ENCODE data around the gene SALL1. TPM values are rescaled to one million over a fixed set of nuclear protein-coding genes. Genes with fewer than 3 reads are reported as not detected.

The SALL1 gene
- polyA plus RNA-seq, 1 donor (not counting 4 experiments of a cell fraction or from before 2014, with no cell fraction given): not detected

DNA sequence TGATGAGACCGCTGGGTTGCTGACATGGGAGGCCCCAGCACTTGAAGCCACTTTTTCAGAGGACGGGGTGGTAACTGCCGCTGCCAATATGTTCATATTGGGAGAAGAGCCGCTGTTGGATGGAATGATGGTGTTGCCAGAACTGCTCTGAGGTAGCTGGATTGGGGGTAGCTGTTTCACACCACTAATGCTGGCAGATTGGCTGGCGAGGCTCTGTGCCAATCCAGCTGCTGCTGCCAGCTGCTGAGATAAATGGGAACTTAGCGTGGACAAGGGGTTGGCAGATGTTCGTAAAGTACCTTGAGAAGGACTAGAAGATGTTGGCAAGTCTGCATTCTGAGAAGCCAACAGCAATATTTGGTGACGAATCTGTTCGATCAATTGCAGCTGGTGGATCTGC is 10.0 kb downstream of the SALL1 start:
- no peaks in the 10 kb centered on the region for H3K36me3 ChIP-seq (ENCODE audit: control insufficient read depth in 2 of 2, extremely low read depth in 1 of 2, insufficient read depth in 2 of 2, low read length in 2 of 2)
- H3K9me1 ChIP-seq (ENCODE audit: control insufficient read depth, extremely low read depth, insufficient read depth, low read length): no peaks in the 10 kb centered on the region
- no peaks in the 10 kb centered on the region for H3K4me1 ChIP-seq (ENCODE audit: control insufficient read depth, extremely low read depth, insufficient read depth, low read length)
- FAIRE-seq (no peak), DNase-seq (ENCODE audit: low read depth, low spot score) (no peak)
- dilution Hi-C loops (cut with MboI; ENCODE audit: extremely low pct_ligation_motif_present, low sequenced_read_pairs): no loop called here
- H4K20me1 ChIP-seq (ENCODE audit: control insufficient read depth, extremely low read depth, insufficient read depth, low read length): no peaks in the 10 kb centered on the region
- H3K27ac ChIP-seq (ENCODE audit: control insufficient read depth, insufficient read depth, low read length): no peak overlapping the region
- H3K9me3 ChIP-seq (ENCODE audit: control insufficient read depth, low read depth, low read length): no peaks in the 10 kb centered on the region
- H3K79me2 ChIP-seq (ENCODE audit: control insufficient read depth, insufficient read depth, low read length): no peaks in the 10 kb centered on the region
- no peak overlapping the region for H3K4me3 ChIP-seq (ENCODE audit: control insufficient read depth in 2 of 3, extremely low read depth in 1 of 3, insufficient read depth in 2 of 3, low read depth in 1 of 3, low read length in 3 of 3)
- H3K4me2 ChIP-seq (ENCODE audit: control insufficient read depth, extremely low read depth, insufficient read depth, low read depth, low read length): no peak overlapping the region
- H2AFZ ChIP-seq (ENCODE audit: control insufficient read depth, low read length): no peak overlapping the region
- peaks cover 3% of the 10 kb centered on the region for H3K27me3 ChIP-seq (ENCODE audit: control insufficient read depth, extremely low read depth, insufficient read depth, low read length)
- TF ChIP-seq, protein P1, sequence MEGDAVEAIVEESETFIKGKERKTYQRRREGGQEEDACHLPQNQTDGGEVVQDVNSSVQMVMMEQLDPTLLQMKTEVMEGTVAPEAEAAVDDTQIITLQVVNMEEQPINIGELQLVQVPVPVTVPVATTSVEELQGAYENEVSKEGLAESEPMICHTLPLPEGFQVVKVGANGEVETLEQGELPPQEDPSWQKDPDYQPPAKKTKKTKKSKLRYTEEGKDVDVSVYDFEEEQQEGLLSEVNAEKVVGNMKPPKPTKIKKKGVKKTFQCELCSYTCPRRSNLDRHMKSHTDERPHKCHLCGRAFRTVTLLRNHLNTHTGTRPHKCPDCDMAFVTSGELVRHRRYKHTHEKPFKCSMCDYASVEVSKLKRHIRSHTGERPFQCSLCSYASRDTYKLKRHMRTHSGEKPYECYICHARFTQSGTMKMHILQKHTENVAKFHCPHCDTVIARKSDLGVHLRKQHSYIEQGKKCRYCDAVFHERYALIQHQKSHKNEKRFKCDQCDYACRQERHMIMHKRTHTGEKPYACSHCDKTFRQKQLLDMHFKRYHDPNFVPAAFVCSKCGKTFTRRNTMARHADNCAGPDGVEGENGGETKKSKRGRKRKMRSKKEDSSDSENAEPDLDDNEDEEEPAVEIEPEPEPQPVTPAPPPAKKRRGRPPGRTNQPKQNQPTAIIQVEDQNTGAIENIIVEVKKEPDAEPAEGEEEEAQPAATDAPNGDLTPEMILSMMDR (optimal IDR thresholded peaks at IDR 0.05 in 1 of 3, IDR thresholded peaks at IDR 0.05 in 1 of 3, conservative IDR thresholded peaks at IDR 0.05 in 1 of 3; ENCODE audit: extremely low read depth in 1 of 3, insufficient read depth in 2 of 3, low read length in 3 of 3): no peak
- no peak for TF ChIP-seq EZH2 (IDR thresholded peaks at IDR 0.05; ENCODE audit: low read length)
- no peak overlapping the region for H3K9ac ChIP-seq (ENCODE audit: control insufficient read depth, extremely low read depth, insufficient read depth, low read length)

DNA sequence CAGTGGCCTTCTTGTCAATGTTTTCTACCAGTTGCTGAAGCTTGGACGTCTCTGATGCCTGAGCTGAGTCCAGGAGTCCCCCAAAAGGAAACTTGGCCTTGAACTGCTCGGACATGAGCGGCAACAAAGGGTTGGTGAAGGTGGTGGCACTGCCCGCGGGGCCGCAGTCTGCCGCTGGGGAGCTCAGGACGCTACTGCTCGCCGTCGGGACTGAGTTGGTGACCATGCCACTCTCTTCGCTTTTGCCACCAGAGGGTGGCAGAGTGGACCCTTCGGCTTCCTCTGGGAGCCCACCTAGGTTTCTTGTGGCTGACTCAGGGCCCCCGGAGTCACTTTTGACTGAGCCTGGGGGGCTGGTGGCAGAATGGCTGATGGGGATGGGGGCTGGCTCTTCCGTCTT is 11.0 kb downstream of the SALL1 start:
- H3K9ac ChIP-seq (ENCODE audit: control insufficient read depth, extremely low read depth, insufficient read depth, low read length): no peak overlapping the region
- H3K4me3 ChIP-seq (ENCODE audit: control insufficient read depth in 2 of 3, extremely low read depth in 1 of 3, insufficient read depth in 2 of 3, low read depth in 1 of 3, low read length in 3 of 3): no peak overlapping the region
- no peak overlapping the region for H3K4me2 ChIP-seq (ENCODE audit: control insufficient read depth, extremely low read depth, insufficient read depth, low read depth, low read length)
- H3K27ac ChIP-seq (ENCODE audit: control insufficient read depth, insufficient read depth, low read length): no peak overlapping the region
- no peaks in the 10 kb centered on the region for H3K4me1 ChIP-seq (ENCODE audit: control insufficient read depth, extremely low read depth, insufficient read depth, low read length)
- no peaks in the 10 kb centered on the region for H3K36me3 ChIP-seq (ENCODE audit: control insufficient read depth in 2 of 2, extremely low read depth in 1 of 2, insufficient read depth in 2 of 2, low read length in 2 of 2)
- TF ChIP-seq, protein P1 (optimal IDR thresholded peaks at IDR 0.05 in 1 of 3, IDR thresholded peaks at IDR 0.05 in 1 of 3, conservative IDR thresholded peaks at IDR 0.05 in 1 of 3; ENCODE audit: extremely low read depth in 1 of 3, insufficient read depth in 2 of 3, low read length in 3 of 3): no peak
- TF ChIP-seq EZH2 (IDR thresholded peaks at IDR 0.05; ENCODE audit: low read length): no peak
- H3K79me2 ChIP-seq (ENCODE audit: control insufficient read depth, insufficient read depth, low read length): no peaks in the 10 kb centered on the region
- no peak overlapping the region for H2AFZ ChIP-seq (ENCODE audit: control insufficient read depth, low read length)
- FAIRE-seq (no peak), DNase-seq (ENCODE audit: low read depth, low spot score) (no peak)
- dilution Hi-C loops (cut with MboI; ENCODE audit: extremely low pct_ligation_motif_present, low sequenced_read_pairs): no loop called here
- H3K27me3 ChIP-seq (ENCODE audit: control insufficient read depth, extremely low read depth, insufficient read depth, low read length): peaks cover 7% of the 10 kb centered on the region
- H3K9me1 ChIP-seq (ENCODE audit: control insufficient read depth, extremely low read depth, insufficient read depth, low read length): no peaks in the 10 kb centered on the region
- H3K9me3 ChIP-seq (ENCODE audit: control insufficient read depth, low read depth, low read length): no peaks in the 10 kb centered on the region
- no peaks in the 10 kb centered on the region for H4K20me1 ChIP-seq (ENCODE audit: control insufficient read depth, extremely low read depth, insufficient read depth, low read length)
